PC-9 (cell line): ENCODE data around the gene SMIM28.

ENCODE experiments used
- EZH2 ChIP-seq: fragments of 200-600 bp; sonication (generic); IDR thresholded peaks from 2 replicates; pipeline ENCODE4 v1.8.0; 2017; ENCODE audit warnings: antibody characterized with exemption, low read depth
- TF ChIP-seq, protein P1 (sequence below): fragments of 200-600 bp; sonication (generic); conservative IDR thresholded peaks from 2 replicates; pipeline ENCODE4 v1.6.1; 2017; ENCODE audit warnings: mixed run types, antibody characterized with exemption, mild to moderate bottlenecking, moderate library complexity

DNA sequence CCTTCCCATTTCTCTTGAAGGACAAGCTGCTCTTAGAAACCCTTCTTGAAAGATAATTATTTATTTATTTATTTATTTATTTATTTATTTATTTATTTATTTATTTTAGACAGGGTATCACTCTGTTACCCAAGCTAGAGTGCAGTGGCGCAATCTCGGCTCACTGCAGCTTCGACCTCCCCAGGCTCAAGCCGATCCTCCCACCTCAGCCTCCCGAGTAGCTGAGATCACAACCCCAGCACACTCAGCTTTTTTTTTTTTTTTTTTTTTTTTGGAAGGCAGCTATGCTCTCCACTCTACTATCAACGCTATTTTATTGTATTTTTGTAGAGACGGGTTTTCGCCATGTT lies 25.1 kb downstream of the SMIM28 start:
- TF ChIP-seq, protein P1, sequence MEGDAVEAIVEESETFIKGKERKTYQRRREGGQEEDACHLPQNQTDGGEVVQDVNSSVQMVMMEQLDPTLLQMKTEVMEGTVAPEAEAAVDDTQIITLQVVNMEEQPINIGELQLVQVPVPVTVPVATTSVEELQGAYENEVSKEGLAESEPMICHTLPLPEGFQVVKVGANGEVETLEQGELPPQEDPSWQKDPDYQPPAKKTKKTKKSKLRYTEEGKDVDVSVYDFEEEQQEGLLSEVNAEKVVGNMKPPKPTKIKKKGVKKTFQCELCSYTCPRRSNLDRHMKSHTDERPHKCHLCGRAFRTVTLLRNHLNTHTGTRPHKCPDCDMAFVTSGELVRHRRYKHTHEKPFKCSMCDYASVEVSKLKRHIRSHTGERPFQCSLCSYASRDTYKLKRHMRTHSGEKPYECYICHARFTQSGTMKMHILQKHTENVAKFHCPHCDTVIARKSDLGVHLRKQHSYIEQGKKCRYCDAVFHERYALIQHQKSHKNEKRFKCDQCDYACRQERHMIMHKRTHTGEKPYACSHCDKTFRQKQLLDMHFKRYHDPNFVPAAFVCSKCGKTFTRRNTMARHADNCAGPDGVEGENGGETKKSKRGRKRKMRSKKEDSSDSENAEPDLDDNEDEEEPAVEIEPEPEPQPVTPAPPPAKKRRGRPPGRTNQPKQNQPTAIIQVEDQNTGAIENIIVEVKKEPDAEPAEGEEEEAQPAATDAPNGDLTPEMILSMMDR = no peak
- TF ChIP-seq EZH2 = no peak
